Karpas-422 (cell line): ENCODE data around the gene CLDN14. TPM values are rescaled to one million over a fixed set of nuclear protein-coding genes. Genes with fewer than 3 reads are reported as not detected.

Source experiments
- DNase-seq: peaks from one replicate; pipeline ENCODE4 v3.0.0-alpha.2; 2015
- H2AFZ ChIP-seq: fragments of 200-600 bp; sonication (generic); 2 replicates; pipeline ENCODE4 v1.6.1; 2014; ENCODE audit warnings: antibody characterized with exemption, low read length, mixed read lengths
- H3K27ac ChIP-seq: fragments of 200-600 bp; sonication (generic); 2 replicates; pipeline ENCODE4 v1.5.1; 2014; ENCODE audit warnings: mild to moderate bottlenecking, low read length, moderate library complexity
- H3K27me3 ChIP-seq: fragments of 200-600 bp; sonication (generic); 2 replicates; pipeline ENCODE4 v1.6.1; 2014; ENCODE audit warnings: low read length, mixed read lengths
- H3K36me3 ChIP-seq: fragments of 200-600 bp; sonication (generic); 2 replicates; pipeline ENCODE4 v1.6.1; 2014; ENCODE audit warnings: low read length, mixed read lengths; ENCODE audit not compliant: insufficient read depth
- H3K4me1 ChIP-seq: fragments of 200-600 bp; sonication (generic); 2 replicates; pipeline ENCODE4 v1.6.1; 2014; ENCODE audit warnings: mild to moderate bottlenecking, low read length, mixed read lengths
- H3K4me2 ChIP-seq: fragments of 200-600 bp; sonication (generic); 2 replicates; pipeline ENCODE4 v1.6.1; 2014; ENCODE audit warnings: low read length, low read depth, mild to moderate bottlenecking; ENCODE audit not compliant: poor library complexity, severe bottlenecking
- H3K4me3 ChIP-seq: fragments of 200-600 bp; sonication (generic); 2 replicates; pipeline ENCODE4 v1.5.1; 2014; ENCODE audit warnings: mild to moderate bottlenecking, antibody characterized with exemption, low read length, mixed read lengths
- H3K79me2 ChIP-seq: fragments of 200-600 bp; sonication (generic); 2 replicates; pipeline ENCODE4 v1.6.1; 2014; ENCODE audit warnings: mild to moderate bottlenecking, low read length, mixed read lengths
- H3K9ac ChIP-seq: fragments of 200-600 bp; sonication (generic); 2 replicates; pipeline ENCODE4 v1.6.0; 2014; ENCODE audit warnings: low read length
- H3K9me2 ChIP-seq: fragments of 200-600 bp; sonication (generic), shearing (Covaris generic); replicated peaks from 2 replicates; pipeline ENCODE4 v1.6.0; 2014; ENCODE audit warnings: mild to moderate bottlenecking, low read length, moderate library complexity; ENCODE audit not compliant: insufficient read depth
- H3K9me3 ChIP-seq: fragments of 300-700, 200-600 bp; sonication (generic); 2 replicates; pipeline ENCODE4 v1.6.1; 2014; ENCODE audit warnings: low read length, mixed read lengths
- H4K20me1 ChIP-seq: fragments of 200-600 bp; sonication (generic); 2 replicates; pipeline ENCODE4 v1.6.1; 2014; ENCODE audit warnings: mild to moderate bottlenecking, antibody characterized with exemption, low read length, low read depth; ENCODE audit not compliant: insufficient read depth
- total RNA-seq: library from RNA; depleted of rRNA; stranded (reverse); fragments of >200 nt; shearing (Covaris generic); gene quantifications from 2 replicates; pipeline ENCODE4 v1.2.3, GENCODE V29; 2014; ENCODE audit warnings: low replicate concordance; rRNA removed

The CLDN14 gene
- total RNA-seq: not detected in 2 replicates

- DNase-seq: no peak
- Histone ChIP-seq H3K36me3 (no peaks in the 10 kb centered on the region), H2AFZ (no peak within 1 kb of the TSS), H3K27ac (no peak within 1 kb of the TSS), H3K79me2 (no peaks in the 10 kb centered on the region), H3K27me3 (no peaks in the 10 kb centered on the region), H3K4me2 (no peak within 1 kb of the TSS), H3K9me3 (no peaks in the 10 kb centered on the region), H3K9me2 (no peaks in the 10 kb centered on the region), H3K4me3 (no peak within 1 kb of the TSS), H4K20me1 (0 out of 2 replicates have a peak, but pooled peaks cover 3% of the 10 kb centered on the region), H3K9ac (no peak within 1 kb of the TSS), H3K4me1 (no peaks in the 10 kb centered on the region)
Measured at GRCh38 chr21:36479415-36480402, at the start of gene CLDN14. Gene CLDN14, minus strand, starts transcription at chr21:36480122. Its CDS starts 18,427 bp downstream, at chr21:36461695.

- H2AFZ ChIP-seq: no peak overlapping the region
- no peaks in the 10 kb centered on the region for H3K79me2 ChIP-seq
- no peaks in the 10 kb centered on the region for H4K20me1 ChIP-seq
- no peaks in the 10 kb centered on the region for H3K4me1 ChIP-seq
- no peak overlapping the region for H3K27ac ChIP-seq
- H3K9me2 ChIP-seq: no peaks in the 10 kb centered on the region
- no peak overlapping the region for H3K4me3 ChIP-seq
- DNase-seq: no peak
- no peak overlapping the region for H3K4me2 ChIP-seq
- H3K9ac ChIP-seq: no peak overlapping the region
- no peaks in the 10 kb centered on the region for H3K36me3 ChIP-seq
- H3K9me3 ChIP-seq: no peaks in the 10 kb centered on the region
- no peaks in the 10 kb centered on the region for H3K27me3 ChIP-seq
Measured at GRCh38 chr21:36528716-36529115, 48.8 kb upstream of the CLDN14 start.

- H3K4me2 ChIP-seq: no peak overlapping the region
- H3K79me2 ChIP-seq: no peaks in the 10 kb centered on the region
- no peaks in the 10 kb centered on the region for H3K9me3 ChIP-seq
- no peaks in the 10 kb centered on the region for H3K27me3 ChIP-seq
- no peaks in the 10 kb centered on the region for H3K9me2 ChIP-seq
- H3K4me3 ChIP-seq: no peak overlapping the region
- H2AFZ ChIP-seq: no peak overlapping the region
- no peaks in the 10 kb centered on the region for H3K36me3 ChIP-seq
- no peaks in the 10 kb centered on the region for H4K20me1 ChIP-seq
- H3K9ac ChIP-seq: no peak overlapping the region
- no peak for DNase-seq
- H3K4me1 ChIP-seq: no peaks in the 10 kb centered on the region
- no peak overlapping the region for H3K27ac ChIP-seq
Measured at GRCh38 chr21:36527317-36527716, 47.4 kb upstream of the CLDN14 start.

GRCh38 chr21:36526104-36526503 is 46.2 kb upstream of the CLDN14 start:
- Histone ChIP-seq H3K27ac (no peak overlapping the region), H3K36me3 (no peaks in the 10 kb centered on the region), H3K9ac (no peak overlapping the region), H3K79me2 (no peaks in the 10 kb centered on the region), H3K4me2 (no peak overlapping the region), H3K9me3 (no peaks in the 10 kb centered on the region), H3K4me1 (no peaks in the 10 kb centered on the region), H3K27me3 (no peaks in the 10 kb centered on the region), H3K4me3 (no peak overlapping the region), H4K20me1 (no peaks in the 10 kb centered on the region), H2AFZ (no peak overlapping the region), H3K9me2 (no peaks in the 10 kb centered on the region)
- DNase-seq: no peak

GRCh38 chr21:36524477-36524876 is 44.6 kb upstream of the CLDN14 start:
- no peak for DNase-seq
- Histone ChIP-seq H3K9me3 (no peaks in the 10 kb centered on the region), H3K9ac (no peak overlapping the region), H3K4me2 (no peak overlapping the region), H4K20me1 (no peaks in the 10 kb centered on the region), H3K27me3 (no peaks in the 10 kb centered on the region), H2AFZ (no peak overlapping the region), H3K4me1 (no peaks in the 10 kb centered on the region), H3K79me2 (no peaks in the 10 kb centered on the region), H3K36me3 (no peaks in the 10 kb centered on the region), H3K4me3 (no peak overlapping the region), H3K9me2 (no peaks in the 10 kb centered on the region), H3K27ac (no peak overlapping the region)

GRCh38 chr21:36522219-36522808 is 42.4 kb upstream of the CLDN14 start:
- Histone ChIP-seq H4K20me1 (no peaks in the 10 kb centered on the region), H3K9me2 (no peaks in the 10 kb centered on the region), H3K9ac (no peak overlapping the region), H3K79me2 (no peaks in the 10 kb centered on the region), H3K4me1 (no peaks in the 10 kb centered on the region), H3K4me2 (no peak overlapping the region), H2AFZ (no peak overlapping the region), H3K27ac (no peak overlapping the region), H3K36me3 (no peaks in the 10 kb centered on the region), H3K27me3 (peaks cover 2% of the 10 kb centered on the region; the same call in 1 of the 2 replicates), H3K9me3 (no peaks in the 10 kb centered on the region), H3K4me3 (no peak overlapping the region)
- no peak for DNase-seq

GRCh38 chr21:36518883-36519492 is 39.1 kb upstream of the CLDN14 start:
- DNase-seq: peak; percentile 7
- H3K36me3 ChIP-seq: no peaks in the 10 kb centered on the region
- no peak overlapping the region for H3K27ac ChIP-seq
- no peak overlapping the region for H3K4me2 ChIP-seq
- peaks cover 4% of the 10 kb centered on the region; the same call in 1 of the 2 replicates for H3K27me3 ChIP-seq
- no peak overlapping the region for H2AFZ ChIP-seq
- no peaks in the 10 kb centered on the region for H3K9me3 ChIP-seq
- peaks cover 18% of the 10 kb centered on the region for H3K4me1 ChIP-seq
- H4K20me1 ChIP-seq: no peaks in the 10 kb centered on the region
- H3K9ac ChIP-seq: no peak overlapping the region
- H3K79me2 ChIP-seq: no peaks in the 10 kb centered on the region
- no peaks in the 10 kb centered on the region for H3K9me2 ChIP-seq
- no peak overlapping the region for H3K4me3 ChIP-seq
